Lung (tissue), 12 donors: ENCODE data around the gene TEX261. TPM values are rescaled to one million over a fixed set of nuclear protein-coding genes. Genes with fewer than 3 reads are reported as not detected.

Experiments used
- ATAC-seq: fragments of 200-7000 bp; cut with Tn5 transposase; one replicate; pipeline ENCODE4 v1.9.1; 2020; ENCODE audit warnings: moderate number of reproducible peaks; ENCODE audit not compliant: insufficient read depth, low FRiP score
- DNase-seq, 3 donors: peaks; one replicate each; pipeline ENCODE4 v3.0.0-alpha.2; 2013 to 2017
- H3K27ac ChIP-seq, 2 donors: one replicate each; pipeline ENCODE4 v1.5.1; 2013; ENCODE audit warnings: mild to moderate bottlenecking in 2 of 2, moderate library complexity in 2 of 2, control low read depth in 1 of 2, inconsistent platforms in 1 of 2, low read depth in 1 of 2, low read length in 1 of 2
- H3K27me3 ChIP-seq, 3 donors: one replicate each; pipeline ENCODE4 v1.5.1; 2013; ENCODE audit warnings: low read length in 2 of 3; ENCODE audit not compliant: control insufficient read depth in 3 of 3, insufficient read depth in 3 of 3
- H3K36me3 ChIP-seq, 4 donors: one replicate each; pipeline ENCODE4 v1.5.1; 2013; ENCODE audit warnings: low read length in 4 of 4, mild to moderate bottlenecking in 1 of 4, moderate library complexity in 1 of 4; ENCODE audit not compliant: control insufficient read depth in 4 of 4, insufficient read depth in 4 of 4
- H3K4me1 ChIP-seq, 5 donors: one replicate each; pipeline ENCODE4 v1.5.1; 2013; ENCODE audit warnings: low read length in 5 of 5, mild to moderate bottlenecking in 2 of 5, moderate library complexity in 1 of 5; ENCODE audit not compliant: control insufficient read depth in 5 of 5, insufficient read depth in 5 of 5
- H3K4me3 ChIP-seq: one replicate; pipeline ENCODE4 v1.5.1; 2013; ENCODE audit warnings: mild to moderate bottlenecking, control low read depth, moderate library complexity
- H3K9ac ChIP-seq, 2 donors: one replicate each; pipeline ENCODE4 v1.5.1; 2013; ENCODE audit warnings: low read length in 2 of 2, control low read depth in 1 of 2; ENCODE audit not compliant: insufficient read depth in 1 of 2
- H3K9me3 ChIP-seq, 4 donors: one replicate each; pipeline ENCODE4 v1.5.1; 2013; ENCODE audit warnings: low read length in 3 of 4, mild to moderate bottlenecking in 1 of 4, moderate library complexity in 1 of 4; ENCODE audit not compliant: control insufficient read depth in 4 of 4, insufficient read depth in 3 of 4
- CTCF ChIP-seq: IDR thresholded peaks from 2 replicates; pipeline ENCODE4 v1.5.1; 2012; ENCODE audit warnings: mild to moderate bottlenecking; ENCODE audit errors: control extremely low read depth, extremely low read depth
- WGBS, 2 donors: extraction: QIAGEN DNeasy Blood & Tissue Kit; methylation state at CpG; one replicate each; pipeline ENCODE4 v1.1.7; 2013; 5-methylcytosine and 5-hydroxymethylcytosine counted together
- polyA plus RNA-seq, 2 donors: library from polyadenylated mRNA; stranded (reverse); fragments of 200-250 nt; gene quantifications; one replicate each; pipeline ENCODE4 v1.2.1, GENCODE V29; 2013
- total RNA-seq, 2 donors: library from RNA; depleted of rRNA in 1 of 2; stranded (reverse); fragments of >200 nt in 1 of 2; gene quantifications; one replicate each; pipeline ENCODE4 v1.2.1, GENCODE V29; 2014 to 2021
- donor health status: control.
- donor health status: control.
- donor health status: Bipolar disorder and iron deficiency.
- donor health status: healthy.
- donor health status: DM: yes; HTN: yes; CAD: no.

TEX261 gene
- total and polyA plus RNA-seq, 4 donors: 23.0 to 55.8 (median 34.4) TPM

GRCh38 chr2:70944111-70944690 is 50.5 kb downstream of the TEX261 start:
- Histone ChIP-seq H3K36me3 (no peaks in the 10 kb centered on the region), H3K27me3 (peaks cover 0 to 39% (median 17%) of the 10 kb centered on the region in 3 donors), H3K27ac (no peak overlapping the region), H3K9ac (no peak overlapping the region), H3K9me3 (no peaks in the 10 kb centered on the region), H3K4me1 (peaks cover 0 to 6% (median 0%) of the 10 kb centered on the region in 5 donors), H3K4me3 (no peak overlapping the region)
- peak in 1 of 3 donors; percentile 9 for DNase-seq
- 80 to 88% methylated on average over 4 of the region's 4 CpGs for WGBS, 2 donors
- no peak for TF ChIP-seq CTCF
- no peak for ATAC-seq

- H3K36me3 ChIP-seq: no peaks in the 10 kb centered on the region
- ATAC-seq (no peak), DNase-seq (peak in 1 of 3 donors; percentile 9)
- H3K27ac ChIP-seq: no peak overlapping the region
- no peak overlapping the region for H3K4me3 ChIP-seq
- WGBS, 2 donors: 82 to 86% methylated on average over 8 to 11 of the region's 11 CpGs
- H3K27me3 ChIP-seq: peaks cover 0 to 36% (median 17%) of the 10 kb centered on the region in 3 donors
- no peak overlapping the region for H3K9ac ChIP-seq
- no peaks in the 10 kb centered on the region for H3K9me3 ChIP-seq
- TF ChIP-seq CTCF: no peak
- H3K4me1 ChIP-seq: peaks cover 0 to 2% (median 0%) of the 10 kb centered on the region in 5 donors
These were observed 51.3 kb downstream of the TEX261 start for GRCh38 chr2:70943205-70943871.

GRCh38 chr2:70942396-70943204 is 52.1 kb downstream of the TEX261 start:
- Histone ChIP-seq H3K4me3 (no peak overlapping the region), H3K4me1 (no peaks in the 10 kb centered on the region), H3K9me3 (no peaks in the 10 kb centered on the region), H3K9ac (no peak overlapping the region), H3K36me3 (no peaks in the 10 kb centered on the region), H3K27ac (no peak overlapping the region), H3K27me3 (peaks cover 0 to 29% (median 11%) of the 10 kb centered on the region in 3 donors)
- ATAC-seq (no peak), DNase-seq (peak in 2 of 3 donors; percentile 11 to 35)
- TF ChIP-seq CTCF: no peak
- WGBS, 2 donors: 70 to 80% methylated on average over 6 of the region's 6 CpGs
